Measurements from ENCODE around the gene SFXN4.

GRCh38 chr10:119208553-119208940, 43.0 kb upstream of the SFXN4 start:
- TF ChIP-seq CTCF (IDR thresholded peaks at IDR 0.05; ENCODE audit: low read depth, low read length, poor library complexity, severe bottlenecking) (no peak), EZH2phosphoT487 (IDR thresholded peaks at IDR 0.05; ENCODE audit: borderline replicate concordance, low read length) (no peak)

All from DOHH2 (cell line).